A549 treated with Hydrocortisone at 1 μM for 4 hours (cell line): Measurements from ENCODE around the gene NOX1. TPM values are rescaled to one million over a fixed set of nuclear protein-coding genes. Genes with fewer than 3 reads are reported as not detected.

Source experiments
- total RNA-seq: library from RNA; stranded (reverse); fragments of 200-300 nt; extraction: Qiagen RNA extraction; gene quantifications from 5 replicates; pipeline ENCODE4 v1.2.3, GENCODE V29; 2022

Gene NOX1
- 0.05 to 0.15 TPM (median 0.10 TPM) in 4 of 5 replicates, not detected in the other for total RNA-seq

DNA sequence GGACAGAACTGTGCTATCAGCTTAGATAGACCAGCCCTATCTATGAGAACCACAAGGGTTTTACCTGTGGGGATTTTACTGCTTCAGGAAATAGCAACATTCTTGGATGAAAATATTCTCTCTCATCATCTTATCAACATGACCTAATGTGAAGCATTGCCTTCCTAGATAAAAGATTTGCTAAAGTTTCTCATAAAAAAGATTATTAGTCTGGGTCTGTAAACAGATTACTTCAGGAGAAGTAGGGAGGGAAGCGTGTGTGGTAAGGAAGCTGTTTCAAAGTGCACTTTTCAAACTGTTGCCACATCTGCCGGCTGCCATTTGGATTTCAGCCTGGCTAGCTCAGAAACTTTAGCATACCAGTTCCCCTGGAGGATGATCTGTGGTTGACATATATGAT, at the start of gene NOX1:
NOX1 (minus strand) TSS at position 35 of the 400 bp plus-strand sequence. CDS start 220 bp downstream, outside the sequence.

DNA sequence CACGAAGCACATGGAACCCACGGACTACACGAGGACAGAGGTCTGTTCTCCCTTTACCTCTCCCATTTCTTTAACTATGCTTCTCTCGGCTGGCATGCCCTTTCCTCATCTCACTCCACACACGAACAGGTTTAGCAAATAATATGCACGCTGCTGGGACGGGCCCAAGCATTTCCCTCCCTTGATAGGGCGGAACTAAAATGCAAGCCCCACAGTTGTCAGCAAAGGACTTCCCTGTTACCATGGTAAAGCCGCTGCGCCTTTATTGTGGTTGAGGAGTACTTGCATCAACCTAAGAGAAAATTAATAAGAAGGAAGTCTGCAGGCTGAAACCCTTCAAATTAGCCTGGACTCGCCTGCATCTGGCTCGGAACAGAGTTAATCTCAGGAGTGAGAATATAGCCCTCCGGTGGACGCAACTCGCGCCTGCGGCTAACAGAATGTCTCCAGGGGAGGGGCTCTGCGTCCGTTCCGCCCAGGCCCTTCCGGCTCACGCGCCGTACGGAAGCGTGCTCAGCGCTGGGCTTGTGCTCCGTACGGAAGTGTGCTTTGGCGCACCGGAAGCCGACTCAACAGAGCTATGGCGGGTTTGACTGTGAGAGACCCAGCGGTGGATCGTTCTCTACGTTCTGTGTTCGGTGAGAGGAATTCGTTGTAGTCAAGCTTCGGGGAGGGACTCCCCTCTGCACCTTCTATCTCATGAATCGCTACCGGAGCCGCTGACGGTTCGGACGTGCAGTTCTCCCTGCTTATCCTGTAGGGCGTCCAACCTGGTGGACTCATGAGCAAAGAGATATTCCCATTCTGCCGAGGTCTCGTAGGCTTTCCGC, 54.1 kb downstream of the NOX1 start, which contains the start of gene CSTF2:
CSTF2 (plus strand) TSS at position 555 of the 830 bp plus-strand sequence; CDS start at position 581, 26 bp downstream.

Other genes with a start within 250 kb of the NOX1 start
- gene TSPAN6, start 237.6 kb downstream of the NOX1 start, total RNA-seq, result 36.5 to 46.4 TPM (median 40.9 TPM) in 5 replicates
- gene SRPX2, start 230.2 kb downstream of the NOX1 start, total RNA-seq, result 2.0 to 2.7 TPM (median 2.5 TPM) in 5 replicates
- gene SYTL4, start 142.2 kb downstream of the NOX1 start, total RNA-seq, result 2.4 to 4.8 TPM (median 3.5 TPM) in 5 replicates
- gene CSTF2, start 54.0 kb downstream of the NOX1 start, total RNA-seq, result 29.3 to 36.5 TPM (median 29.8 TPM) in 5 replicates
- 0.55 to 1.1 TPM (median 0.82 TPM) in 5 replicates for gene XKRX, start 54.6 kb upstream of the NOX1 start, total RNA-seq
- 0.22 to 0.37 TPM (median 0.29 TPM) in 5 replicates for gene ARL13A, start 95.3 kb upstream of the NOX1 start, total RNA-seq
- 14.3 to 18.8 TPM (median 16.2 TPM) in 5 replicates for gene TRMT2B, start 177.8 kb upstream of the NOX1 start, total RNA-seq
- gene TMEM35A, start 204.5 kb upstream of the NOX1 start, total RNA-seq, result not detected in 5 replicates
- gene CENPI, start 223.8 kb upstream of the NOX1 start, total RNA-seq, result 9.9 to 18.2 TPM (median 13.1 TPM) in 5 replicates